Common myeloid progenitor, CD34-positive (primary cell): ENCODE measurements around the gene ALDH3B2.
"Not testable (repeated sequence)": the region's sequence is repeated elsewhere in the genome, so short reads cannot be mapped to it uniquely, and the experiment has no call there.

ENCODE experiments used
- CTCF ChIA-PET: fragments of 350-600 bp; sonication (Branson Sonifier 250); formaldehyde crosslinking; loops from one replicate; lab custom pipeline; 2021; ENCODE audit warnings: antibody characterized with exemption; lab: Charles Lee
- POLR2A ChIA-PET: fragments of 350-600 bp; sonication (Branson Sonifier 250); formaldehyde crosslinking; loops from one replicate; lab custom pipeline; 2021; ENCODE audit warnings: antibody characterized with exemption; lab: Charles Lee
- DNase-seq, 3 donors: peaks; one replicate each; pipeline versions ENCODE4 v3.0.0 to v3.0.0-alpha.2; 2013
- H3K27ac ChIP-seq, 2 experiments: 1 replicate in 1 of 2; 2 replicates in 1 of 2; pipeline ENCODE4 v1.7.0; 2013; ENCODE audit warnings: inconsistent platforms in 2 of 2, low read length in 2 of 2, mild to moderate bottlenecking in 2 of 2, low read depth in 1 of 2, moderate library complexity in 1 of 2; ENCODE audit not compliant: severe bottlenecking in 2 of 2, insufficient read depth in 1 of 2, poor library complexity in 1 of 2
- H3K27me3 ChIP-seq, 5 experiments: replicated peaks in 2 of 5; 1 replicate in 3 of 5; 2 replicates in 2 of 5; pipeline versions ENCODE4 v1.6.1 to v1.7.0; 2013; ENCODE audit warnings: low read length in 4 of 5, mild to moderate bottlenecking in 2 of 5, moderate library complexity in 2 of 5, inconsistent platforms in 1 of 5; ENCODE audit not compliant: insufficient read depth in 5 of 5, control insufficient read depth in 4 of 5
- H3K36me3 ChIP-seq, 4 experiments: 1 replicate in 2 of 4; 2 replicates in 2 of 4; pipeline versions ENCODE4 v1.6.1 to v1.7.0; 2013; ENCODE audit warnings: low read length in 3 of 4, control low read depth in 1 of 4, mild to moderate bottlenecking in 1 of 4; ENCODE audit not compliant: control insufficient read depth in 4 of 4, insufficient read depth in 4 of 4
- H3K4me1 ChIP-seq, 4 experiments: 1 replicate in 3 of 4; 2 replicates in 1 of 4; pipeline versions ENCODE4 v1.6.1 to v1.7.1; 2013; ENCODE audit warnings: low read length in 3 of 4, mild to moderate bottlenecking in 3 of 4, control low read depth in 1 of 4, inconsistent platforms in 1 of 4, moderate library complexity in 1 of 4; ENCODE audit not compliant: control insufficient read depth in 4 of 4, insufficient read depth in 4 of 4; ENCODE audit errors: control extremely low read depth in 1 of 4
- H3K4me3 ChIP-seq, 7 experiments: 1 replicate in 4 of 7; 2 replicates in 3 of 7; pipeline versions ENCODE4 v1.5.1 to v1.7.0; 2013; ENCODE audit warnings: mild to moderate bottlenecking in 7 of 7, low read length in 6 of 7, moderate library complexity in 6 of 7, inconsistent platforms in 2 of 7, low read depth in 2 of 7, control low read depth in 1 of 7; ENCODE audit not compliant: insufficient read depth in 4 of 7, control insufficient read depth in 1 of 7; ENCODE audit errors: extremely low read depth in 1 of 7
- H3K9me3 ChIP-seq, 5 experiments: 1 replicate in 4 of 5; 2 replicates in 1 of 5; pipeline versions ENCODE4 v1.6.1 to v1.7.1; 2013; ENCODE audit warnings: low read length in 4 of 5, mild to moderate bottlenecking in 2 of 5, inconsistent platforms in 1 of 5, low read depth in 1 of 5, moderate library complexity in 1 of 5; ENCODE audit not compliant: control insufficient read depth in 4 of 5, insufficient read depth in 2 of 5; ENCODE audit errors: control extremely low read depth in 1 of 5
- WGBS: methylation state at CpG from one replicate; pipeline ENCODE4 v1.1.5; 2013; ENCODE audit not compliant: insufficient coverage; 5-methylcytosine and 5-hydroxymethylcytosine counted together

Gene ALDH3B2

DNA sequence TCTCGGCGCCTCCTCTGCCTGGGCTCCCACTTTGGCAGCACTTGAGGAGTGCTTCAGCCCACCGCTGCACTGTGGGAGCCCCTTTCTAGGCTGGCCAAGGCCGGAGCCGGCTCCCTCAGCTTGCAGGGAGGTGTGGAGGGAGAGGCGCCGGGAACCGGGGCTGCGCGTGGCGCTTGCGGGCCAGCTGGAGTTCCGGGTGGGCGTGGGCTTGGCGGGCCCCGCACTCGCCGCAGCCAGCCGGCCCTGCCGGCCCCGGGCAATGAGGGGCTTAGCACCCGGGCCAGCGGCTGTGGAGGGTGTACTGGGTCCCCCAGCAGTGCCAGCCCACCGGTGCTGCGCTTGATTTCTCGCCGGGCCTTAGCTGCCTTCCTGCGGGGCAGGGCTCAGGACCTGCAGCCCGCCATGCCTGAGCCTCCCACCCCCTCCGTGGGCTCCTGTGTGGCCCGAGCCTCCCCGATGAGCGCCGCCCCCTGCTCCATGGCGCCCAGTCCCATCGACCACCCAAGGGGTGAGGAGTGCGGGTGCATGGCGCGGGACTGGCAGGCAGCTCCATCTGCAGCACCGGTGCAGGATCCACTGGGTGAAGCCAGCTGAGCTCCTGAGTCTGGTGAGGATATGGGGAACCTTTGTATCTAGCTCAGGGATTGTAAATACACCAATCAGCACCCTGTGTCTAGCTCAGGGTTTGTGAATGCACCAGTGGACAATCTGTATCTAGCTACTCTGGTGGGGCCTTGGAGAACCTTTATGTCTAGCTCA, 55.3 kb downstream of the ALDH3B2 start:
- H3K27me3 ChIP-seq, H3K27ac ChIP-seq, DNase-seq, H3K9me3 ChIP-seq, H3K4me3 ChIP-seq, H3K36me3 ChIP-seq, POLR2A ChIA-PET: not testable (repeated sequence)
- H3K4me1 ChIP-seq, result peaks cover 0 to 23% (median 21%) of the 10 kb centered on the region in 4 experiments
- WGBS, result 95% methylated on average over 29 of the region's 40 CpGs
- CTCF ChIA-PET, result interaction anchor here (0.9 to 8.7 kb wide), 2 partner anchors 10 kb away, joined by 4 to 81 read pairs; partner anchors contain the start of gene NUDT8

DNA sequence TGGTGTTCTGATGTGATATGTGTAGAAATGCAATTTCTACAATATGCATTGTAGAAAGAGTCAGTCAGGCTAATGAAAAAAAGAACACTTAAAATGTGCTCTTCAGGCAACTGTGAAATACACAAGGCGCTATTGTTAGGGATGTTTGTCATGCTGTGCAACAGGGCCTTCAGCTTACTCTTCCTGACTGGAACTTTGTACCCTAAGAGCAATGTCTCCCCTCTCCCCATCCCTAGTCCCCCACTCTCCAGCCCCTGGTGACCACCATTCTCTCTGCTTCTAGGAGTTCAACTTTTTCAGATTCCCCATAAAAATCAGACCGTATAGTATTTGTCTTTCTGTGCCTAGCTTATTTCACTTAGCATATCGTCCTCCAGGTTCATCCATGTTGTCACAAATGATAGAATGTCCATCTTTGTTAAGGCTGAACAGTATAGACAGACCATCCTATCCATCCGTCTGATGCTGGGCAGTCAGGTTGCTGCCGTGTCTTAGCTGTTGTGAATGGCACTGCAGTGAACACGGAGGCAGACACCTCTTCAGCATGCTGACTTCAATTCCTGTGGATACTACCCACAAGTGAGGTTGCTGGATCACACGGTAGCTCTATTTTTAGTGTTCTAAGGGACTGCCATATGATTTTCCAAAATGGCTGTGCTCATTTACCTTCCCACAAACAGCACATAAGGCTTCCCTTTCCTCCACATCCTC, 57.0 kb downstream of the ALDH3B2 start:
- CTCF ChIA-PET, result interaction anchor here (1.0 to 8.7 kb wide), 4 partner anchors 12 to 256 kb away, joined by 3 to 81 read pairs (median 4); partner anchors contain the start of genes GSTP1 and NUDT8
- peaks cover 0 to 33% (median 32%) of the 10 kb centered on the region in 4 experiments for H3K4me1 ChIP-seq
- no peaks in the 10 kb centered on the region for H3K27me3 ChIP-seq
- no peak for DNase-seq
- H3K4me3 ChIP-seq, result no peak overlapping the region
- POLR2A ChIA-PET, result no interaction called here
- WGBS, result 100% methylated on average over 6 of the region's 7 CpGs
- H3K9me3 ChIP-seq, result no peaks in the 10 kb centered on the region
- no peak overlapping the region for H3K27ac ChIP-seq
- H3K36me3 ChIP-seq, result peaks cover 0 to 9% (median 7%) of the 10 kb centered on the region in 4 experiments

DNA sequence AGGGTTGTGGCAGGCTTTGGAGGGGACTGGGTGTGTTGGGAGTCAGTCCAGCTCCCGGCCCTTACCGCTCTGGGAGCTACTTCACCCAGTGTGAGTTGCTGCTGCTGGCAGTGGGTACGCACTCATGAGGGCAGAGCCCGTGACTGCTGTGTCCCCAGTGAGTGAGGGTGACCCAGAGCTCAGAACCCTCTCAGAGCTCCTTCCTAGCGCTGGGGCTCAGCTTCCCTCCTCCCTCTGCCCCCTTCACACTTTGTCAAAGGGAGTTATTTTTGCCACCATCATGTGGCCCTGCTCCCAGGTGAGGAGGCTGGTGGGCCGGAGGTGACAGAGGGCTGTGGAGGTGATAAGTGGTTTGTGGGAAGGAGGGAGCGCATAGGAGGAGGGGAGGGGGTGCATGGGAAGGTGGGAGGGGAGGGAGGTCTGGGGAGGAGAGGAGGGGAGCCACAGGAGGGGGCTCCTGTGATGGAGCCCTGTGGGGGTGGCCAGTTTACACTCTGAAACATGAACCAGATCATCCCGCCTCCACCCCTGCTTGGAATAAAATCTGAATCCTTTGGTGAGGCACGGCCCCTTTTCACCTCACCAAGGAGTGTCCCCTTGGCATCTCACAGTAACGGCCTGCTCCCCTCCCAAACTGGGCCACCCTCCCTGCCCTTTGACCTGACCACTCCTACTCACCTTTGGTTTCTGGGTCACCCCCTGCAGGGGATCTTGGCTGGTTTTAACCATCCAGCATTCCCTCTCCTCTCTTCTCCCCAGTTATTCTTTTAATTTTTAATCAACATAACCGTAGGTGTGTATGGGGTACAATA, 57.8 kb downstream of the ALDH3B2 start:
- ChIA-PET POLR2A (interaction anchor here (0.9 kb wide), 1 partner anchor 11 kb away, joined by 3 read pairs; no protein-coding TSS in a partner anchor), CTCF (interaction anchor here (1.0 to 8.7 kb wide), 5 partner anchors 13 to 46 kb away, joined by 3 to 81 read pairs (median 5); partner anchors contain the start of genes GSTP1, NUDT8 and TBX10)
- Histone ChIP-seq H3K9me3 (no peaks in the 10 kb centered on the region), H3K27ac (no peak overlapping the region), H3K4me1 (peaks cover 0 to 33% (median 32%) of the 10 kb centered on the region in 4 experiments), H3K27me3 (no peaks in the 10 kb centered on the region), H3K36me3 (peaks cover 2 to 16% (median 13%) of the 10 kb centered on the region in 4 experiments), H3K4me3 (no peak overlapping the region)
- 77% methylated on average over 10 of the region's 11 CpGs for WGBS
- DNase-seq, result no peak

DNA sequence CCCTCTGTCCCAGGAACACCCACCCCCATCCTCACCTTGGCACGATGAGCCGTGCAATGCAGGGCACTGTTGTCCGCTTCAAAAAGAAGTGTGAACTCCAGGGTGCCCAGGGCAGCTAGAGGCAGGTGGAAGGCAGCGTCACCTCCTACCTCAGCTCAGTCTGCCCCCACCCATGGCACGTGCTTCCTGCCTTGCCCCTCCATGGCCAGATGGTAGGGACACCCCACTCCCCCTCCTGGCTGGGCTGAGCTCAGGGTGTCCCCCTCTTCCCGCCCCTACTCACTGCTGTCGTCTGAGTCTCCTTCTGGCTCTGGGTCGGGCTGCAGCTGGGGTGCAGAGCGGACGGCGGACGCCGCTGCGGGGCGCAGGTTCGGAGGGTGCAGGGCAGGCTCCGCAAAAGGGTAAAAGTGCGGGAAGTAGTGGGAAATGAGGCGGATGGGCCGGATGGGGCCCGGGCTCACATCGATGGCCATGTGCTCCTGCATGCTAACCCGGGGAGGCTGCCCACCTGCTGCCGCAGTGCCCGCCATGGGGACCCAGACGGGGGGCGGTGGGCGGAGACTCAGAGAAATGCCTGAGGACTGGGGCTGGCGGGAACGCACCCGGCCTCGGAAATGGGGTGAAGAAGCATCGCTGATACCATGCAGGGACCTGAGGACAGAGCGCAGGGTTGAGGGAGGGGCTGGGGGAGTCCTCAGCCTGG, 58.5 kb downstream of the ALDH3B2 start:
- peak in 2 of 3 donors; percentile 38 to 57 for DNase-seq
- H3K9me3 ChIP-seq, result no peaks in the 10 kb centered on the region
- CTCF ChIA-PET, result interaction anchor here (1.4 to 8.7 kb wide), 7 partner anchors 14 to 46 kb away, joined by 3 to 81 read pairs (median 6); partner anchors contain the start of genes GSTP1, NUDT8 and TBX10
- peaks cover 2 to 24% (median 18%) of the 10 kb centered on the region in 4 experiments for H3K36me3 ChIP-seq
- peaks cover 0 to 33% (median 32%) of the 10 kb centered on the region in 4 experiments for H3K4me1 ChIP-seq
- peak overlapping the region in 1 of 7 experiments; percentile 53 for H3K4me3 ChIP-seq
- H3K27ac ChIP-seq, result no peak overlapping the region
- POLR2A ChIA-PET, result interaction anchor here (0.8 to 0.9 kb wide), 2 partner anchors 12 to 33 kb away, joined by 3 to 4 read pairs; partner anchors contain the start of gene GSTP1
- H3K27me3 ChIP-seq, result no peaks in the 10 kb centered on the region
- 62% methylated on average over 30 of the region's 34 CpGs for WGBS

GRCh38 chr11:67614730-67615714, 59.4 kb downstream of the ALDH3B2 start:
- peak in 2 of 3 donors; percentile 61 to 63 for DNase-seq
- Histone ChIP-seq H3K36me3 (peaks cover 2 to 32% (median 25%) of the 10 kb centered on the region in 4 experiments), H3K27me3 (no peaks in the 10 kb centered on the region), H3K4me3 (peak overlapping the region in 2 of 7 experiments; percentile 53 to 71), H3K4me1 (peaks cover 0 to 33% (median 32%) of the 10 kb centered on the region in 4 experiments), H3K27ac (peak overlapping the region in 1 of 2 experiments; percentile 74), H3K9me3 (no peaks in the 10 kb centered on the region)
- POLR2A ChIA-PET, result interaction anchor here (0.5 to 0.8 kb wide), 3 partner anchors 17 to 35 kb away, joined by 3 to 4 read pairs (median 3); partner anchors contain the start of gene GSTP1
- WGBS, result 92% methylated on average over 17 of the region's 18 CpGs
- CTCF ChIA-PET, result interaction anchor here (0.9 to 8.7 kb wide), 15 partner anchors 9 to 83 kb away, joined by 3 to 81 read pairs (median 5); partner anchors contain the start of genes GSTP1, NUDT8 and TBX10
